H9 (cell line): ENCODE results near the gene ETFA. TPM values are rescaled to one million over a fixed set of nuclear protein-coding genes. Genes with fewer than 3 reads are reported as not detected.

Source experiments
- DNase-seq: peaks from one replicate; pipeline ENCODE4 v3.0.0-alpha.2; 2017
- H2AFZ ChIP-seq: one replicate; pipeline ENCODE4 v1.6.1; 2013; ENCODE audit warnings: mild to moderate bottlenecking, low read length, control low read depth, moderate library complexity
- H2AK5ac ChIP-seq: 2 replicates; pipeline ENCODE4 v1.6.1; 2013; ENCODE audit warnings: low read length, control low read depth, mixed read lengths; ENCODE audit not compliant: insufficient read length
- H2BK120ac ChIP-seq: one replicate; pipeline ENCODE4 v1.6.1; 2013; ENCODE audit warnings: low read depth, mild to moderate bottlenecking, low read length, control low read depth, inconsistent platforms; ENCODE audit not compliant: poor library complexity, severe bottlenecking
- H2BK12ac ChIP-seq: 2 replicates; pipeline ENCODE4 v1.6.1; 2013; ENCODE audit warnings: low read length, control low read depth, mixed read lengths, low read depth; ENCODE audit not compliant: insufficient read length
- H2BK15ac ChIP-seq: 2 replicates; pipeline ENCODE4 v1.6.1; 2013; ENCODE audit warnings: low read depth, low read length, control low read depth
- H2BK20ac ChIP-seq: one replicate; pipeline ENCODE4 v1.6.1; 2013; ENCODE audit warnings: low read depth, mild to moderate bottlenecking, low read length, control low read depth, inconsistent platforms; ENCODE audit not compliant: poor library complexity, severe bottlenecking
- H2BK5ac ChIP-seq: 2 replicates; pipeline ENCODE4 v1.6.1; 2013; ENCODE audit warnings: low read length, control low read depth, mixed read lengths; ENCODE audit not compliant: insufficient read length
- H3K14ac ChIP-seq: 2 replicates; pipeline ENCODE4 v1.6.1; 2013; ENCODE audit warnings: low read length, control low read depth; ENCODE audit not compliant: insufficient read depth
- H3K18ac ChIP-seq: 2 replicates; pipeline ENCODE4 v1.6.1; 2013; ENCODE audit warnings: low read depth, mild to moderate bottlenecking, mixed read lengths, low read length, control low read depth; ENCODE audit not compliant: insufficient read length
- H3K23ac ChIP-seq: 2 replicates; pipeline ENCODE4 v1.6.1; 2013; ENCODE audit warnings: low read length, control low read depth, mixed read lengths, low read depth; ENCODE audit not compliant: insufficient read length
- H3K23me2 ChIP-seq: 2 replicates; pipeline ENCODE4 v1.6.1; 2013; ENCODE audit warnings: low read depth, mild to moderate bottlenecking, mixed read lengths, low read length, control low read depth; ENCODE audit not compliant: insufficient read length, poor library complexity, severe bottlenecking
- H3K27ac ChIP-seq: 2 replicates; pipeline ENCODE4 v1.5.1; 2013; ENCODE audit warnings: low read length, control low read depth, mixed read lengths, low read depth; ENCODE audit not compliant: insufficient read length
- H3K27me3 ChIP-seq: 2 replicates; pipeline ENCODE4 v1.6.1; 2013; ENCODE audit warnings: low read length, control low read depth, inconsistent platforms; ENCODE audit not compliant: insufficient read depth
- H3K4ac ChIP-seq: 2 replicates; pipeline ENCODE4 v1.6.1; 2013; ENCODE audit warnings: low read depth, mild to moderate bottlenecking, control low read depth, inconsistent platforms, low read length, moderate library complexity
- H3K4me1 ChIP-seq: 2 replicates; pipeline ENCODE4 v1.6.1; 2013; ENCODE audit warnings: low read length, control low read depth, inconsistent platforms; ENCODE audit not compliant: insufficient read depth
- H3K4me2 ChIP-seq: 2 replicates; pipeline ENCODE4 v1.6.1; 2013; ENCODE audit warnings: low read length, control low read depth, mixed read lengths; ENCODE audit not compliant: insufficient read length, insufficient read depth
- H3K56ac ChIP-seq: 2 replicates; pipeline ENCODE4 v1.6.1; 2013; ENCODE audit warnings: low read depth, mild to moderate bottlenecking, mixed read lengths, low read length, control low read depth; ENCODE audit not compliant: insufficient read length
- H3K79me1 ChIP-seq: 2 replicates; pipeline ENCODE4 v1.6.1; 2013; ENCODE audit warnings: low read depth, mild to moderate bottlenecking, moderate library complexity, low read length, control low read depth, inconsistent platforms; ENCODE audit not compliant: insufficient read depth, poor library complexity, severe bottlenecking
- H3K79me2 ChIP-seq: 2 replicates; pipeline ENCODE4 v1.6.1; 2013; ENCODE audit warnings: low read length, control low read depth, inconsistent platforms; ENCODE audit not compliant: insufficient read depth
- H3K9ac ChIP-seq: 2 replicates; pipeline ENCODE4 v1.6.1; 2013; ENCODE audit warnings: low read length, control low read depth, mixed read lengths; ENCODE audit not compliant: insufficient read length; ENCODE audit errors: extremely low read depth
- H3K9me3 ChIP-seq: one replicate; pipeline ENCODE4 v1.6.1; 2013; ENCODE audit warnings: low read depth, low read length, inconsistent platforms; ENCODE audit not compliant: control insufficient read depth
- H3T11ph ChIP-seq: one replicate; pipeline ENCODE4 v1.6.1; 2013; ENCODE audit warnings: mild to moderate bottlenecking, low read length, control low read depth, inconsistent platforms
- H4K20me1 ChIP-seq: one replicate; pipeline ENCODE4 v1.6.1; 2013; ENCODE audit not compliant: control insufficient read depth, insufficient read length, insufficient read depth
- H4K5ac ChIP-seq: 2 replicates; pipeline ENCODE4 v1.6.1; 2013; ENCODE audit warnings: low read depth, mild to moderate bottlenecking, mixed read lengths, low read length, control low read depth; ENCODE audit not compliant: insufficient read length
- H4K8ac ChIP-seq: replicated peaks from 2 replicates; pipeline ENCODE4 v1.6.1; 2013; ENCODE audit warnings: low read length, control low read depth, mixed read lengths, low read depth; ENCODE audit not compliant: insufficient read length
- H4K91ac ChIP-seq: 2 replicates; pipeline ENCODE4 v1.6.1; 2013; ENCODE audit warnings: low read depth, mild to moderate bottlenecking, moderate library complexity, mixed read lengths, low read length, control low read depth; ENCODE audit not compliant: insufficient read length
- H3K27ac Mint-ChIP-seq, 3 experiments: 2 replicates in 2 of 3; 3 replicates in 1 of 3; pipeline ENCODE4 v1.8.0; 2020 to 2021; ENCODE audit warnings: mixed read lengths in 3 of 3, mild to moderate bottlenecking in 1 of 3, moderate library complexity in 1 of 3
- H3K27me3 Mint-ChIP-seq: 2 replicates; pipeline ENCODE4 v1.8.0; 2021; ENCODE audit warnings: low read depth, mild to moderate bottlenecking, moderate library complexity, mixed read lengths
- H3K36me3 Mint-ChIP-seq, 3 experiments: 2 replicates in 2 of 3; 3 replicates in 1 of 3; pipeline ENCODE4 v1.8.0; 2020 to 2021; ENCODE audit warnings: low read depth in 3 of 3, mixed read lengths in 3 of 3; ENCODE audit not compliant: insufficient read depth in 1 of 3
- H3K4me1 Mint-ChIP-seq, 2 experiments: 2 replicates each; pipeline ENCODE4 v1.8.0; 2020; ENCODE audit warnings: mixed read lengths in 2 of 2
- H3K4me3 Mint-ChIP-seq, 2 experiments: 2 replicates in 1 of 2; 3 replicates in 1 of 2; pipeline ENCODE4 v1.8.0; 2020 to 2021; ENCODE audit warnings: mild to moderate bottlenecking in 2 of 2, mixed read lengths in 2 of 2, moderate library complexity in 1 of 2
- H3K9me3 Mint-ChIP-seq, 2 experiments: 2 replicates in 1 of 2; 3 replicates in 1 of 2; pipeline ENCODE4 v1.8.0; 2020; ENCODE audit warnings: mild to moderate bottlenecking in 2 of 2, mixed read lengths in 2 of 2, moderate library complexity in 1 of 2
- CTCF ChIP-seq: fragments of 200-600 bp; sonication (generic); conservative IDR thresholded peaks from 3 replicates; pipeline ENCODE4 v1.8.0; 2021; ENCODE audit warnings: antibody characterized with exemption, mild to moderate bottlenecking
- WGBS: extraction: QIAGEN DNeasy Blood & Tissue Kit; methylation state at CpG from one replicate; pipeline ENCODE4 v1.1.7; 2013; ENCODE audit warnings: missing lambda C conversion rate, low lambda C conversion rate, mixed read lengths; ENCODE audit not compliant: insufficient read length; ENCODE audit errors: extremely low coverage; 5-methylcytosine and 5-hydroxymethylcytosine counted together
- total RNA-seq: library from RNA; stranded (reverse); gene quantifications from 2 replicates; pipeline ENCODE4 v1.2.1, GENCODE V29; 2021

ETFA gene
- total RNA-seq, 1 experiment from 2014 or later, result 109 TPM

GRCh38 chr15:76176059-76176458, 135.2 kb downstream of the ETFA start:
- Histone ChIP-seq H3K4ac (no peak overlapping the region), H4K5ac (no peak overlapping the region), H3K27me3 (no peaks in the 10 kb centered on the region), H3K23me2 (no peaks in the 10 kb centered on the region), H3K14ac (no peak overlapping the region), H4K91ac (no peak overlapping the region), H3K23ac (no peak overlapping the region), H3T11ph (no peak overlapping the region), H2BK5ac (no peak overlapping the region), H3K4me2 (no peak overlapping the region), H4K8ac (no peak overlapping the region), H3K4me1 (no peaks in the 10 kb centered on the region), H2AK5ac (no peak overlapping the region), H4K20me1 (no peaks in the 10 kb centered on the region), H3K18ac (no peak overlapping the region), H2BK12ac (no peak overlapping the region), H2BK15ac (no peak overlapping the region), H3K9ac (no peak overlapping the region), H2BK20ac (no peak overlapping the region), H2BK120ac (no peak overlapping the region), H3K79me1 (no peaks in the 10 kb centered on the region), H3K27ac (no peak overlapping the region), H3K79me2 (no peaks in the 10 kb centered on the region), H3K56ac (no peak overlapping the region), H3K9me3 (no peaks in the 10 kb centered on the region), H2AFZ (no peak overlapping the region)
- no peak for DNase-seq
- Mint-ChIP-seq H3K4me1 (peaks cover 6% of the 10 kb centered on the region in 2 experiments), H3K27ac (peak overlapping the region in 1 of 3 experiments; percentile 87; a peak in 1 of 7 replicates), H3K4me3 (no peak overlapping the region), H3K27me3 (peaks cover 8% of the 10 kb centered on the region), H3K36me3 (no peaks in the 10 kb centered on the region; a peak in 1 of 7 replicates), H3K9me3 (no peaks in the 10 kb centered on the region; a peak in 1 of 5 replicates)
- no peak for TF ChIP-seq CTCF
- WGBS, result no CpG with 5 or more reads among the region's 10 CpGs
